Neural progenitor cell (in vitro differentiated cells): Measurements from ENCODE around the gene BRD3OS. TPM values are rescaled to one million over a fixed set of nuclear protein-coding genes. Genes with fewer than 3 reads are reported as not detected.
"Not testable (repeated sequence)": the region's sequence is repeated elsewhere in the genome, so short reads cannot be mapped to it uniquely, and the experiment has no call there.

Experiments
- DNase-seq: peaks from one replicate; pipeline ENCODE4 v3.0.0-alpha.2; 2016; ENCODE audit warnings: low spot score
- H2AFZ ChIP-seq: fragments of 200-600 bp; sonication (generic); replicated peaks from 2 replicates; pipeline ENCODE4 v1.6.1; 2016; ENCODE audit warnings: antibody characterized with exemption
- H3F3A ChIP-seq: fragments of 200-600 bp; sonication (generic); 2 replicates; pipeline ENCODE4 v1.6.1; 2016; ENCODE audit warnings: antibody characterized with exemption, low read depth
- H3K27ac ChIP-seq: fragments of 200-600 bp; sonication (generic); 2 replicates; pipeline ENCODE4 v1.5.1; 2016; ENCODE audit warnings: mild to moderate bottlenecking
- H3K27me3 ChIP-seq: fragments of 200-600 bp; sonication (generic); 2 replicates; pipeline ENCODE4 v1.6.1; 2016; ENCODE audit warnings: mild to moderate bottlenecking, moderate library complexity
- H3K36me3 ChIP-seq: fragments of 200-600 bp; sonication (generic); 2 replicates; pipeline ENCODE4 v1.5.1; 2016
- H3K4me1 ChIP-seq: fragments of 200-600 bp; sonication (generic); 2 replicates; pipeline ENCODE4 v1.6.1; 2016; ENCODE audit warnings: mixed run types
- H3K4me2 ChIP-seq: fragments of 200-600 bp; sonication (generic); 2 replicates; pipeline ENCODE4 v1.6.1; 2016
- H3K4me3 ChIP-seq: fragments of 200-600 bp; sonication (generic); 2 replicates; pipeline ENCODE4 v1.5.1; 2016
- H3K79me2 ChIP-seq: fragments of 200-600 bp; sonication (generic); 2 replicates; pipeline ENCODE4 v1.6.1; 2016; ENCODE audit warnings: low read depth
- H3K9ac ChIP-seq: fragments of 200-600 bp; sonication (generic); 2 replicates; pipeline ENCODE4 v1.6.1; 2016
- H3K9me3 ChIP-seq: fragments of 200-600 bp; sonication (generic); 2 replicates; pipeline ENCODE4 v1.5.1; 2016; ENCODE audit warnings: low read depth
- H4K20me1 ChIP-seq: fragments of 200-600 bp; sonication (generic); 2 replicates; pipeline ENCODE4 v1.6.1; 2016; ENCODE audit warnings: low read depth
- H3K27ac Mint-ChIP-seq: 3 replicates; pipeline ENCODE4 v1.8.0; 2021; ENCODE audit warnings: mixed read lengths
- H3K27me3 Mint-ChIP-seq: 2 replicates; pipeline ENCODE4 v1.8.0; 2022; ENCODE audit warnings: low read depth, mild to moderate bottlenecking, inconsistent platforms, moderate library complexity, mixed read lengths; ENCODE audit not compliant: insufficient read depth
- H3K36me3 Mint-ChIP-seq: 3 replicates; pipeline ENCODE4 v1.8.0; 2021; ENCODE audit warnings: mixed read lengths
- H3K4me1 Mint-ChIP-seq: 3 replicates; pipeline ENCODE4 v1.8.0; 2021; ENCODE audit warnings: mixed read lengths
- H3K4me3 Mint-ChIP-seq: 3 replicates; pipeline ENCODE4 v1.8.0; 2021; ENCODE audit warnings: mild to moderate bottlenecking, moderate library complexity, mixed read lengths
- H3K9me3 Mint-ChIP-seq: 3 replicates; pipeline ENCODE4 v1.8.0; 2020; ENCODE audit warnings: mixed read lengths
- CTCF ChIP-seq: fragments of 200-600 bp; sonication (generic); IDR thresholded peaks from 2 replicates; pipeline ENCODE4 v1.5.1; 2017; ENCODE audit warnings: antibody characterized with exemption, mild to moderate bottlenecking
- EZH2 ChIP-seq: fragments of 200-600 bp; sonication (generic); IDR thresholded peaks from 2 replicates; pipeline ENCODE4 v1.6.1; 2017; ENCODE audit warnings: antibody characterized with exemption, mild to moderate bottlenecking, moderate library complexity
- EZH2phosphoT487 ChIP-seq: fragments of 200-600 bp; sonication (generic); IDR thresholded peaks from 2 replicates; pipeline ENCODE4 v1.6.1; 2017; ENCODE audit warnings: antibody characterized with exemption
- total RNA-seq: library from RNA; depleted of rRNA; stranded (reverse); fragments of >200 nt; gene quantifications from 2 replicates; pipeline ENCODE4 v1.2.3, GENCODE V29; 2015; ENCODE audit warnings: low replicate concordance

Gene BRD3OS
- total RNA-seq, 1 donor from 2014 or later, result 19.0 TPM

DNA sequence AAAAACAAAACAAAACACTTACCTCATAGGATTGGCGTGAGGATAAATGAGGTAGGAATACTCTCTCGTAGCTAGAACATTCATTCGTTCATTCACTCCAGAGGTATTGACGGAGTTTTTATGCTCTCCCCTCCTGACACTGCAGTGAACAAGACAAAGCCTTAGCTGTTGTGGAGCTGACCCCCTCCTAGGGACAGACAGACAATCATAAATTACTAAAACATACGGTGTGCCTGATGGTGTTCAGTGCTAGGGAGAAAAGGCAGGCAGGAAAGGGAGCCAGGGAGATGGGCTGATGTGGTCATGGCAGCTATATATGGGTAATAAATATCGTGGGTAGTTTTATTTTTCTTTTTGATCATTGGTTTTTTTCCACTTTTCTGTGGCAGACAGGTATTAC is 48.2 kb downstream of the BRD3OS start:
- Mint-ChIP-seq H3K4me1 (no peaks in the 10 kb centered on the region), H3K4me3 (no peak overlapping the region), H3K36me3 (no peaks in the 10 kb centered on the region), H3K9me3 (peaks cover 33% of the 10 kb centered on the region), H3K27me3 (peaks cover 15% of the 10 kb centered on the region), H3K27ac (no peak overlapping the region)
- no peak for DNase-seq
- Histone ChIP-seq H4K20me1 (no peaks in the 10 kb centered on the region), H3K4me1 (no peaks in the 10 kb centered on the region), H3K79me2 (no peaks in the 10 kb centered on the region), H3K9me3 (peaks cover 4% of the 10 kb centered on the region), H3F3A (no peaks in the 10 kb centered on the region), H3K9ac (no peak overlapping the region), H3K4me3 (no peak overlapping the region), H3K27me3 (peaks cover 26% of the 10 kb centered on the region), H3K36me3 (no peaks in the 10 kb centered on the region), H3K27ac (no peak overlapping the region), H3K4me2 (no peak overlapping the region), H2AFZ (no peak overlapping the region)
- TF ChIP-seq EZH2phosphoT487 (no peak), CTCF (no peak), EZH2 (no peak)

GRCh38 chr9:134075689-134076088 is 50.4 kb downstream of the BRD3OS start:
- H3K27me3 Mint-ChIP-seq, result peaks cover 11% of the 10 kb centered on the region
- H4K20me1 ChIP-seq, H3K27ac ChIP-seq, H3K36me3 ChIP-seq, H3F3A ChIP-seq, H3K36me3 Mint-ChIP-seq, H3K4me1 ChIP-seq, H3K4me2 ChIP-seq, H3K9me3 ChIP-seq, H3K4me1 Mint-ChIP-seq, H3K4me3 ChIP-seq, H3K79me2 ChIP-seq, H3K27ac Mint-ChIP-seq, DNase-seq, H2AFZ ChIP-seq, H3K4me3 Mint-ChIP-seq, H3K9ac ChIP-seq, H3K27me3 ChIP-seq: not testable (repeated sequence)
- H3K9me3 Mint-ChIP-seq, result peaks cover 40% of the 10 kb centered on the region

- Histone ChIP-seq H3K9me3 (peaks cover 4% of the 10 kb centered on the region), H3K4me2 (no peak overlapping the region), H3K9ac (no peak overlapping the region), H3K4me3 (no peak overlapping the region), H3K27me3 (no peaks in the 10 kb centered on the region), H3K36me3 (no peaks in the 10 kb centered on the region), H3K27ac (no peak overlapping the region), H3K4me1 (no peaks in the 10 kb centered on the region), H3K79me2 (no peaks in the 10 kb centered on the region), H3F3A (no peaks in the 10 kb centered on the region), H2AFZ (no peak overlapping the region), H4K20me1 (no peaks in the 10 kb centered on the region)
- TF ChIP-seq CTCF (no peak), EZH2phosphoT487 (no peak)
- H3K4me3 Mint-ChIP-seq, result no peak overlapping the region
- peaks cover 13% of the 10 kb centered on the region for H3K27me3 Mint-ChIP-seq
- DNase-seq, result no peak
- H3K4me1 Mint-ChIP-seq, result no peaks in the 10 kb centered on the region
- H3K9me3 Mint-ChIP-seq, result peaks cover 34% of the 10 kb centered on the region
- H3K36me3 Mint-ChIP-seq, result no peaks in the 10 kb centered on the region
- no peak overlapping the region for H3K27ac Mint-ChIP-seq
Measured at GRCh38 chr9:134076644-134077043, 51.4 kb downstream of the BRD3OS start.

Other genes starting within 250 kb of the BRD3OS start
- gene VAV2, start 33.2 kb upstream of the BRD3OS start, total RNA-seq, result 12.9 and 19.0 TPM in 2 replicates
- 14.8 and 21.7 TPM in 2 replicates for gene BRD3, start 42.5 kb downstream of the BRD3OS start, total RNA-seq
- gene WDR5, start 110.6 kb downstream of the BRD3OS start, total RNA-seq, result 26.7 and 48.7 TPM in 2 replicates
- not detected in 2 replicates for gene RNU6ATAC, start 139.1 kb downstream of the BRD3OS start, total RNA-seq